Smooth muscle cell (in vitro differentiated cells): Measurements from ENCODE around the gene KCNQ1OT1. TPM values are rescaled to one million over a fixed set of nuclear protein-coding genes. Genes with fewer than 3 reads are reported as not detected.

Source experiments
- DNase-seq: peaks from one replicate; lab custom pipeline; 2025; ENCODE audit not compliant: unreplicated experiment; lab: John Stamatoyannopoulos, UW
- H2AFZ ChIP-seq: fragments of 200-600 bp; sonication (generic); 2 replicates; pipeline ENCODE4 v1.6.0; 2016; ENCODE audit warnings: antibody characterized with exemption, low read depth, mild to moderate bottlenecking
- H3F3A ChIP-seq: fragments of 200-600 bp; sonication (generic); 2 replicates; pipeline ENCODE4 v1.6.0; 2017; ENCODE audit warnings: antibody characterized with exemption, low read depth
- H3K27ac ChIP-seq: fragments of 200-600 bp; sonication (generic); 2 replicates; pipeline ENCODE4 v1.5.1; 2016; ENCODE audit warnings: low read depth, mild to moderate bottlenecking
- H3K27me3 ChIP-seq: fragments of 200-600 bp; sonication (generic); 2 replicates; pipeline ENCODE4 v1.6.1; 2016; ENCODE audit warnings: low read depth, mild to moderate bottlenecking
- H3K36me3 ChIP-seq: fragments of 200-600 bp; sonication (generic); 2 replicates; pipeline ENCODE4 v1.5.1; 2016; ENCODE audit warnings: low read depth
- H3K4me1 ChIP-seq: fragments of 200-600 bp; sonication (generic); 2 replicates; pipeline ENCODE4 v1.5.1; 2016; ENCODE audit warnings: low read depth
- H3K4me2 ChIP-seq: fragments of 200-600 bp; sonication (generic); 2 replicates; pipeline ENCODE4 v1.6.0; 2016; ENCODE audit warnings: mild to moderate bottlenecking
- H3K4me3 ChIP-seq: fragments of 200-600 bp; sonication (generic); 2 replicates; pipeline ENCODE4 v1.5.1; 2016; ENCODE audit warnings: mild to moderate bottlenecking
- H3K79me2 ChIP-seq: fragments of 200-600 bp; sonication (generic); 2 replicates; pipeline ENCODE4 v1.6.0; 2016; ENCODE audit warnings: low read depth, mild to moderate bottlenecking
- H3K9ac ChIP-seq: fragments of 200-600 bp; sonication (generic); 2 replicates; pipeline ENCODE4 v1.6.0; 2016; ENCODE audit warnings: low read depth
- H3K9me3 ChIP-seq: fragments of 200-600 bp; sonication (generic); replicated peaks from 2 replicates; pipeline ENCODE4 v1.5.1; 2016; ENCODE audit warnings: low read depth
- H4K20me1 ChIP-seq: fragments of 200-600 bp; sonication (generic); 2 replicates; pipeline ENCODE4 v1.6.0; 2016; ENCODE audit warnings: low read depth
- WGBS: methylation state at CpG from one replicate; pipeline ENCODE4 v1.1.7; 2016; ENCODE audit warnings: low lambda C conversion rate; 5-methylcytosine and 5-hydroxymethylcytosine counted together
- polyA plus RNA-seq: library from polyadenylated mRNA; unstranded; fragments of >200 nt; fragmentation: Nextera tagmentation; extraction: Ambion mirVana; gene quantifications from 2 replicates; pipeline ENCODE4 v1.2.1, GENCODE V29; 2016
- total RNA-seq: library from RNA; depleted of rRNA; stranded (reverse); fragments of >200 nt; gene quantifications from 2 replicates; pipeline ENCODE4 v1.2.3, GENCODE V29; 2014
- TF ChIP-seq, protein P1 (sequence below): fragments of 200-600 bp; sonication (generic); IDR thresholded peaks from 2 replicates; pipeline ENCODE4 v1.5.1; 2017; ENCODE audit warnings: borderline replicate concordance, mild to moderate bottlenecking, antibody characterized with exemption; ENCODE audit not compliant: insufficient read depth, poor library complexity, severe bottlenecking

Gene KCNQ1OT1
- total and polyA plus RNA-seq, 2 experiments from 2014 or later: 1.6 to 9.8 TPM

DNA sequence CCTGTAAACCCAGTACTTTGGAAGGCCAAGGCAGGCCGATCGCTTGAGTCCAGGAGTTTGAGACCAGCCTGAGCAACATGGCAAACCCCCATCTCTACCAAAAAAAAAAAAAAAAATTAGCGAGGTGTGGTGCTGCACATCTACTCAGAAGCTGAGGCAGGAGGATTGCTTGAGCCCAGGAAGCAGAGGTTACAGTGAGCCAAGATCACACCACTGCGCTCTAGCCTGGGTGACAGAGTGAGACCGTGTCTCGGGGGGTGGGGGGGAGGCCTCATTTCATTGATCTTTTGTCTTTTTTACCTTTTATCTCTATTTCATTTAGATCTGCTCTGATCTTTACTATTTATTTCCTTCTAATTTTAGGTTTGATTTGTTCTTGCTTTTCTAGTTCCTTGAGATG lies 51.8 kb downstream of the KCNQ1OT1 start:
- Histone ChIP-seq H3K79me2 (no peaks in the 10 kb centered on the region), H2AFZ (no peak overlapping the region), H3K4me3 (no peak overlapping the region), H3K36me3 (peaks cover 9% of the 10 kb centered on the region), H3K27me3 (no peaks in the 10 kb centered on the region), H3K9ac (no peak overlapping the region), H3K9me3 (peaks cover 44% of the 10 kb centered on the region), H3K4me1 (no peaks in the 10 kb centered on the region), H3K27ac (no peak overlapping the region), H3F3A (peaks cover 41% of the 10 kb centered on the region), H4K20me1 (no peaks in the 10 kb centered on the region), H3K4me2 (no peak overlapping the region)
- TF ChIP-seq, protein P1, sequence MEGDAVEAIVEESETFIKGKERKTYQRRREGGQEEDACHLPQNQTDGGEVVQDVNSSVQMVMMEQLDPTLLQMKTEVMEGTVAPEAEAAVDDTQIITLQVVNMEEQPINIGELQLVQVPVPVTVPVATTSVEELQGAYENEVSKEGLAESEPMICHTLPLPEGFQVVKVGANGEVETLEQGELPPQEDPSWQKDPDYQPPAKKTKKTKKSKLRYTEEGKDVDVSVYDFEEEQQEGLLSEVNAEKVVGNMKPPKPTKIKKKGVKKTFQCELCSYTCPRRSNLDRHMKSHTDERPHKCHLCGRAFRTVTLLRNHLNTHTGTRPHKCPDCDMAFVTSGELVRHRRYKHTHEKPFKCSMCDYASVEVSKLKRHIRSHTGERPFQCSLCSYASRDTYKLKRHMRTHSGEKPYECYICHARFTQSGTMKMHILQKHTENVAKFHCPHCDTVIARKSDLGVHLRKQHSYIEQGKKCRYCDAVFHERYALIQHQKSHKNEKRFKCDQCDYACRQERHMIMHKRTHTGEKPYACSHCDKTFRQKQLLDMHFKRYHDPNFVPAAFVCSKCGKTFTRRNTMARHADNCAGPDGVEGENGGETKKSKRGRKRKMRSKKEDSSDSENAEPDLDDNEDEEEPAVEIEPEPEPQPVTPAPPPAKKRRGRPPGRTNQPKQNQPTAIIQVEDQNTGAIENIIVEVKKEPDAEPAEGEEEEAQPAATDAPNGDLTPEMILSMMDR: no peak
- over 99% methylated on average over 6 of the region's 6 CpGs for whole genome bisulfite sequencing
- DNase-seq: no peak

DNA sequence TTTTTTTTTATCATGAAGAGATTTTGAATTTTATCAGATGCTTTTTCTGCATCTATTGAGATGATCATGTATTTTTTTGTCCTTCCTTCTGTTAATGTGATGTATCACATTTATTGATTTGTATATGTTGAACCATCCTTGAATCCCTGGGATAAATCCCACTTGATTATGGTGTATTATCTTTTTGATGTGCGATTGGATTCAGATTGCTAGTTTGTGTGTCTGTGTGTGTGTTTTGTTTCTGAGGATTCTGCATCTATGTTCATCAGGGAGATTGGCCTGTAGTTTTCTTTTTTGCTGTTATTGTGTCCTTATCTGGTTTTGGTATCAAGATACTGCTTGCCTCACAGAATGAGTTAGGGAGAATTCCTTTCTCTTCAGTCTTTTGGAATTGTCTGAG lies 52.6 kb downstream of the KCNQ1OT1 start:
- peaks cover 42% of the 10 kb centered on the region for H3F3A ChIP-seq
- H4K20me1 ChIP-seq: no peaks in the 10 kb centered on the region
- H2AFZ ChIP-seq: no peak overlapping the region
- no peaks in the 10 kb centered on the region for H3K79me2 ChIP-seq
- no peaks in the 10 kb centered on the region for H3K4me1 ChIP-seq
- peaks cover 9% of the 10 kb centered on the region for H3K36me3 ChIP-seq
- H3K9ac ChIP-seq: no peak overlapping the region
- no peak overlapping the region for H3K4me3 ChIP-seq
- TF ChIP-seq, protein P1: no peak
- H3K4me2 ChIP-seq: no peak overlapping the region
- DNase-seq: no peak
- no peak overlapping the region for H3K27ac ChIP-seq
- no peaks in the 10 kb centered on the region for H3K27me3 ChIP-seq
- peaks cover 45% of the 10 kb centered on the region for H3K9me3 ChIP-seq
- 91% methylated on average over 1 of the region's 1 CpG for WGBS

DNA sequence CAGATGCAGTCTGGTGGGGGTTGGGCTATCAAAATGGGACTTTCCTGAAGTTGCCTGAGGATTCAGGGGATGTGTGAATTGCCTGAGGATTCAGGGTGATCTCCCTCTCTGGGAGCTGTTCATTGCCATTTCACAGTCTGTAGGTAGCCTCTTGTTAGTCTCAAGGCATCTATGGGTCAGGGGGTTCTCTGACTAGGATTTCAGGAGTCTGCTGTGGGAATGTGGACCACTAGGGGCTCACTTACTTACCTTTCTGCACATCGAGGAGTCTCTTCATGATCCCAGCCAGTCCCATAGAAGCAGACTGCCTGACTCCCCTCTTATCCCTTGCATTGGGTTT lies 54.0 kb downstream of the KCNQ1OT1 start:
- Histone ChIP-seq H4K20me1 (no peaks in the 10 kb centered on the region), H3K9me3 (peaks cover 49% of the 10 kb centered on the region)
- DNase-seq: no peak

More for the DNA sequence above, 54.0 kb downstream of the KCNQ1OT1 start:
- Histone ChIP-seq H3K27ac (no peak overlapping the region), H3K9ac (no peak overlapping the region), H3K27me3 (no peaks in the 10 kb centered on the region), H3K4me2 (no peak overlapping the region), H3F3A (peaks cover 40% of the 10 kb centered on the region), H2AFZ (no peak overlapping the region), H3K79me2 (no peaks in the 10 kb centered on the region), H3K4me3 (no peak overlapping the region), H3K36me3 (peaks cover 2% of the 10 kb centered on the region), H3K4me1 (no peaks in the 10 kb centered on the region)
- WGBS: 94% methylated on average over 1 of the region's 1 CpG
- TF ChIP-seq, protein P1: no peak
